Esophagus squamous epithelium (tissue), 5 donors: ENCODE data around the gene SPOCK1. TPM values are rescaled to one million over a fixed set of nuclear protein-coding genes. Genes with fewer than 3 reads are reported as not detected.

Experiments
- DNase-seq: peaks from one replicate; lab custom pipeline; 2025; lab: John Stamatoyannopoulos, UW
- H3K27ac ChIP-seq, 4 donors: fragments of 200-600 bp; sonication (generic); one replicate each; pipeline ENCODE4 v1.5.1; 2016 to 2019; ENCODE audit warnings: mild to moderate bottlenecking in 1 of 4
- H3K27me3 ChIP-seq, 4 donors: fragments of 200-600 bp; sonication (generic); 1 replicate in 3 of 4; 2 replicates in 1 of 4; pipeline versions ENCODE4 v1.5.1 to v1.6.0; 2017 to 2021; ENCODE audit warnings: antibody characterized with exemption in 1 of 4
- H3K36me3 ChIP-seq, 3 donors: fragments of 200-600 bp; sonication (generic); one replicate each; pipeline ENCODE4 v1.5.1; 2016 to 2019
- H3K4me1 ChIP-seq, 3 donors: fragments of 200-600 bp; sonication (generic); one replicate each; pipeline ENCODE4 v1.5.1; 2017 to 2019
- H3K4me3 ChIP-seq, 4 donors: fragments of 200-600 bp; sonication (generic); 1 replicate in 3 of 4; 2 replicates in 1 of 4; pipeline ENCODE4 v1.5.1; 2016 to 2019; ENCODE audit warnings: mild to moderate bottlenecking in 2 of 4, moderate library complexity in 1 of 4
- H3K9me3 ChIP-seq, 3 donors: fragments of 200-600 bp; sonication (generic); one replicate each; pipeline ENCODE4 v1.5.1; 2016 to 2019
- POLR2A ChIP-seq, 4 donors: fragments of 450-650 bp; IDR thresholded peaks; one replicate each; pipeline ENCODE4 v1.6.1; 2017; ENCODE audit warnings: antibody characterized with exemption in 4 of 4, mild to moderate bottlenecking in 4 of 4, moderate library complexity in 3 of 4
- WGBS, 2 donors: methylation state at CpG; one replicate each; pipeline ENCODE4 v1.1.5; 2018; 5-methylcytosine and 5-hydroxymethylcytosine counted together
- intact Hi-C: fragments of 100-400 bp; cut with DNase I; formaldehyde crosslinking; loops from one replicate; pipeline ENCODE4 v1.15.0; 2022
- total RNA-seq, 4 donors: library from RNA; depleted of rRNA; stranded (reverse); fragments of >200 nt; gene quantifications; one replicate each; pipeline ENCODE4 v1.1.0, GENCODE V29; 2016
- TF ChIP-seq, protein P1 (sequence below), 6 experiments: fragments of 450-650 bp in 4 of 6; fragments of 200-600 bp in 2 of 6; sonication (generic) in 2 of 6; IDR thresholded peaks; one replicate each; pipeline ENCODE4 v1.5.1; 2016 to 2019; ENCODE audit warnings: antibody characterized with exemption in 6 of 6, mild to moderate bottlenecking in 4 of 6, moderate library complexity in 4 of 6
- donor health status: DM: yes; HTN: yes; CAD: no.

The SPOCK1 gene
- total RNA-seq, 4 donors from 2014 or later = 0.99 to 21.9 (median 8.1) TPM

- Histone ChIP-seq H3K27ac (no peak overlapping the region), H3K36me3 (no peaks in the 10 kb centered on the region), H3K9me3 (no peaks in the 10 kb centered on the region), H3K4me1 (no peaks in the 10 kb centered on the region), H3K4me3 (no peak overlapping the region), H3K27me3 (peaks cover 0 to 9% (median 0%) of the 10 kb centered on the region in 4 donors)
- intact Hi-C loops = no loop called here
- no peak for DNase-seq
- 54 to 62% methylated on average over 1 of the region's 1 CpG for WGBS, 2 donors
- TF ChIP-seq, protein P1, sequence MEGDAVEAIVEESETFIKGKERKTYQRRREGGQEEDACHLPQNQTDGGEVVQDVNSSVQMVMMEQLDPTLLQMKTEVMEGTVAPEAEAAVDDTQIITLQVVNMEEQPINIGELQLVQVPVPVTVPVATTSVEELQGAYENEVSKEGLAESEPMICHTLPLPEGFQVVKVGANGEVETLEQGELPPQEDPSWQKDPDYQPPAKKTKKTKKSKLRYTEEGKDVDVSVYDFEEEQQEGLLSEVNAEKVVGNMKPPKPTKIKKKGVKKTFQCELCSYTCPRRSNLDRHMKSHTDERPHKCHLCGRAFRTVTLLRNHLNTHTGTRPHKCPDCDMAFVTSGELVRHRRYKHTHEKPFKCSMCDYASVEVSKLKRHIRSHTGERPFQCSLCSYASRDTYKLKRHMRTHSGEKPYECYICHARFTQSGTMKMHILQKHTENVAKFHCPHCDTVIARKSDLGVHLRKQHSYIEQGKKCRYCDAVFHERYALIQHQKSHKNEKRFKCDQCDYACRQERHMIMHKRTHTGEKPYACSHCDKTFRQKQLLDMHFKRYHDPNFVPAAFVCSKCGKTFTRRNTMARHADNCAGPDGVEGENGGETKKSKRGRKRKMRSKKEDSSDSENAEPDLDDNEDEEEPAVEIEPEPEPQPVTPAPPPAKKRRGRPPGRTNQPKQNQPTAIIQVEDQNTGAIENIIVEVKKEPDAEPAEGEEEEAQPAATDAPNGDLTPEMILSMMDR (IDR thresholded peaks at IDR 0.05) = no peak
- TF ChIP-seq POLR2A (IDR thresholded peaks at IDR 0.05) = no peak
Observed at GRCh38 chr5:137098238-137098637, 400.9 kb downstream of the SPOCK1 start.

DNA sequence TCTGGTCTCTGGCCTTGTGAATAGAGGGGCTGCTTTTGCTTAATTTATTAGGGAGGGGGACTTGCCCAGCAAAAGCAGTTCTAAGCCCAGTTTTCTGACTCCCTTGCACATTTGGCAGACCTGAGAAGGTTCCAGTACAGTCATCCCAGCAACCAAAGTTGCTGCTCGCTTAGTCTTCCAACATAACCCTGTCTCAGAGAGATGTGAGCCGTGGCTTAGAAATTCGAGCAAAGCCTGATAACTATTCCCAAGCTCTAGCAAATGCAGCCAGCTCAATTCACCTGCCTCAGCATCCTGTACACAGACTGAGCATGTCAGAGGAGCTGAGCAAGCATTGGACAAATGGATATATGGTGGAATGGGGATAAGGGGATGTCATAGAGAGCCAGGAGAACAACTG is 401.9 kb downstream of the SPOCK1 start:
- Histone ChIP-seq H3K27me3 (peaks cover 0 to 9% (median 0%) of the 10 kb centered on the region in 4 donors), H3K9me3 (no peaks in the 10 kb centered on the region), H3K4me1 (no peaks in the 10 kb centered on the region), H3K36me3 (no peaks in the 10 kb centered on the region), H3K27ac (no peak overlapping the region), H3K4me3 (no peak overlapping the region)
- WGBS, 2 donors = 88 to 91% methylated on average over 3 of the region's 3 CpGs
- no peak for DNase-seq
- TF ChIP-seq, protein P1 (IDR thresholded peaks at IDR 0.05) = no peak
- no peak for TF ChIP-seq POLR2A (IDR thresholded peaks at IDR 0.05)
- intact Hi-C loops = no loop called here

GRCh38 chr5:137096149-137097103 is 402.7 kb downstream of the SPOCK1 start:
- H3K9me3 ChIP-seq = no peaks in the 10 kb centered on the region
- TF ChIP-seq POLR2A (IDR thresholded peaks at IDR 0.05) = no peak
- TF ChIP-seq, protein P1 (IDR thresholded peaks at IDR 0.05) = no peak
- WGBS, 2 donors = 51 to 72% methylated on average over 5 to 6 of the region's 6 CpGs
- no peak for DNase-seq
- H3K27ac ChIP-seq = no peak overlapping the region
- peaks cover 0 to 9% (median 0%) of the 10 kb centered on the region in 4 donors for H3K27me3 ChIP-seq
- H3K4me3 ChIP-seq = no peak overlapping the region
- no peaks in the 10 kb centered on the region for H3K4me1 ChIP-seq
- H3K36me3 ChIP-seq = no peaks in the 10 kb centered on the region
- intact Hi-C loops = no loop called here

- H3K27ac ChIP-seq = no peak overlapping the region
- no peaks in the 10 kb centered on the region for H3K36me3 ChIP-seq
- H3K4me1 ChIP-seq = peaks cover 0 to 2% (median 0%) of the 10 kb centered on the region in 3 donors
- no peak for DNase-seq
- peaks cover 0 to 9% (median 0%) of the 10 kb centered on the region in 4 donors for H3K27me3 ChIP-seq
- intact Hi-C loops = no loop called here
- no peaks in the 10 kb centered on the region for H3K9me3 ChIP-seq
- TF ChIP-seq, protein P1 (IDR thresholded peaks at IDR 0.05) = no peak
- TF ChIP-seq POLR2A (IDR thresholded peaks at IDR 0.05) = no peak
- H3K4me3 ChIP-seq = no peak overlapping the region
Observed at GRCh38 chr5:137095597-137095996, 403.5 kb downstream of the SPOCK1 start.

- TF ChIP-seq, protein P1 (IDR thresholded peaks at IDR 0.05) = no peak
- no peak for TF ChIP-seq POLR2A (IDR thresholded peaks at IDR 0.05)
- intact Hi-C loops = no loop called here
- Histone ChIP-seq H3K4me3 (no peak overlapping the region), H3K36me3 (no peaks in the 10 kb centered on the region), H3K9me3 (no peaks in the 10 kb centered on the region), H3K27ac (no peak overlapping the region), H3K4me1 (peaks cover 0 to 9% (median 0%) of the 10 kb centered on the region in 3 donors), H3K27me3 (no peaks in the 10 kb centered on the region)
- no peak for DNase-seq
- 81 to 94% methylated on average over 3 of the region's 3 CpGs for WGBS, 2 donors
Observed at GRCh38 chr5:137092831-137093230, 406.3 kb downstream of the SPOCK1 start.
